Endodermal cell (in vitro differentiated cells): ENCODE measurements around the gene FBRSL1. TPM values are rescaled to one million over a fixed set of nuclear protein-coding genes. Genes with fewer than 3 reads are reported as not detected.
A peak's percentile ranks its signal among the peaks of the same experiment; 100 is the strongest.

Experiments
- DNase-seq: peaks from one replicate; pipeline ENCODE4 v3.0.0-alpha.2; 2017
- H3K27ac ChIP-seq: 2 replicates; pipeline ENCODE4 v1.5.1; 2013; ENCODE audit warnings: mild to moderate bottlenecking, low read depth, low read length, moderate library complexity
- H3K27me3 ChIP-seq: 2 replicates; pipeline ENCODE4 v1.6.1; 2013; ENCODE audit warnings: mild to moderate bottlenecking, low read length, moderate library complexity; ENCODE audit not compliant: insufficient read depth, control insufficient read depth, poor library complexity, severe bottlenecking
- H3K36me3 ChIP-seq: 2 replicates; pipeline ENCODE4 v1.7.0; 2013; ENCODE audit warnings: mild to moderate bottlenecking, low read length, moderate library complexity; ENCODE audit not compliant: control insufficient read depth, insufficient read depth
- H3K4me1 ChIP-seq: one replicate; pipeline ENCODE4 v1.7.0; 2013; ENCODE audit warnings: low read length; ENCODE audit not compliant: control insufficient read depth, insufficient read depth
- H3K4me3 ChIP-seq: 2 replicates; pipeline ENCODE4 v1.5.1; 2013; ENCODE audit warnings: mild to moderate bottlenecking, low read length, moderate library complexity
- H3K9ac ChIP-seq: 2 replicates; pipeline ENCODE4 v1.6.1; 2013; ENCODE audit warnings: mild to moderate bottlenecking, low read length, moderate library complexity; ENCODE audit not compliant: poor library complexity, severe bottlenecking; ENCODE audit errors: extremely low read depth
- H3K9me3 ChIP-seq: 2 replicates; pipeline ENCODE4 v1.6.1; 2013; ENCODE audit warnings: mild to moderate bottlenecking, low read length, moderate library complexity; ENCODE audit not compliant: control insufficient read depth
- H3K27ac Mint-ChIP-seq: 2 replicates; pipeline ENCODE4 v1.8.0; 2020; ENCODE audit warnings: mixed read lengths
- H3K27me3 Mint-ChIP-seq: 2 replicates; pipeline ENCODE4 v1.8.0; 2021; ENCODE audit warnings: mild to moderate bottlenecking, mixed read lengths; ENCODE audit not compliant: insufficient read depth
- H3K36me3 Mint-ChIP-seq: 2 replicates; pipeline ENCODE4 v1.8.0; 2020; ENCODE audit warnings: low read depth, mixed read lengths
- H3K4me1 Mint-ChIP-seq: 2 replicates; pipeline ENCODE4 v1.8.0; 2020; ENCODE audit warnings: mixed read lengths
- H3K4me3 Mint-ChIP-seq: 2 replicates; pipeline ENCODE4 v1.8.0; 2020; ENCODE audit warnings: mild to moderate bottlenecking, moderate library complexity, mixed read lengths
- H3K9me3 Mint-ChIP-seq: 2 replicates; pipeline ENCODE4 v1.8.0; 2020; ENCODE audit warnings: mild to moderate bottlenecking, mixed read lengths
- CTCF ChIP-seq: fragments of 200-600 bp; sonication (generic); conservative IDR thresholded peaks from 2 replicates; pipeline ENCODE4 v1.5.0; 2021; ENCODE audit warnings: antibody characterized with exemption, mild to moderate bottlenecking
- WGBS, 2 experiments: methylation state at CpG; one replicate each; pipeline versions ENCODE4 v1.1.5 to v1.1.7; 2013; ENCODE audit warnings: missing lambda C conversion rate in 2 of 2, mixed read lengths in 1 of 2; ENCODE audit not compliant: insufficient coverage in 1 of 2, insufficient read length in 1 of 2; 5-methylcytosine and 5-hydroxymethylcytosine counted together
- total RNA-seq, 2 donors: library from RNA; stranded (reverse); fragmentation: NEBNext Ultra II Directional in 1 of 2; extraction: Animal tissue kit (Norgen Biotek cat#: 25700) in 1 of 2; gene quantifications; 2 replicates in 1 of 2; 3 replicates in 1 of 2; pipeline ENCODE4 v1.2.1, GENCODE V29; 2021

Gene FBRSL1
- total RNA-seq, 2 donors from 2014 or later: 74.9 to 92.3 TPM

DNA sequence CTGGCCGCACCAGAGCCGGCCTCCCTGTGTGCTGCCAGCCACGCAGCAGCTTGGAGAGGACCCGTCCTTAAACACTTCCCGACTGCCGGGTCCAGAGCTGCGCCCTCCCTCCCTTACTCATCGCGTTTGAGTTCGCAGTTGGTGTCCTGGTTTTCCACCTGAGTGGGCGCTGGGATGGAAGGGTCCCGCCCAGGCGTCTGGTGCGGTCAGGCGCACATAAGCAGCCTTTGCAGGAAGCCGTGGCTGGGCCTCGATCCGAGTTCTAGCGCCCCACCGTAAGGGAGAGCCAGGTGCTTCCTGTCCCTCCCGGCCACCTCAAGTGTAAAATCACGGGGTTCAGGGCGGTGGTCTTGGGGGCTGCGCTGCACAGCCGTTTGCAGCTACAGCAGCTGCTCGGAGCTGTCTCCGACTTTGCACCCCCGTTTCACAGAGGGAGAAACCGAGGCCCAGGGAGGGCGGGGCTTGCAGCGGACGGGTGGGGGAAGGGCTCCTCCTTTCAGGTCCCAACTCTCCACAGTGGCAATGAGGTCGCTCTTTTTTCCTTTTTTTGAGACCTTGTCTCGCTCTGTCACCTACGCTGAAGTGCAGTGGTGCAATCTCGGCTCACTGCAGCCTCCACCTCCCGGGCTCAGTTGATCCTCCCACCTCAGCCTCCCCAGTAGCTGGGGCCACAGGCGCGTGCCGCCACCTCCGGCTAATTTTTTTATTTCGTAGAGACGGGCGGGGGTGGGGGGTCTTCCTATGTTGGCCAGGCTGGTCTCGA lies 69.1 kb downstream of the FBRSL1 start:
- Histone ChIP-seq H3K9me3 (no peaks in the 10 kb centered on the region), H3K4me1 (no peaks in the 10 kb centered on the region), H3K4me3 (peak overlapping the region; percentile 65), H3K9ac (no peak overlapping the region), H3K36me3 (no peaks in the 10 kb centered on the region), H3K27me3 (peaks cover 6% of the 10 kb centered on the region), H3K27ac (no peak overlapping the region)
- no peak for DNase-seq
- 86 to 89% methylated on average over 38 to 45 of the region's 45 CpGs for WGBS, 2 experiments
- Mint-ChIP-seq H3K27ac (no peak overlapping the region), H3K9me3 (no peaks in the 10 kb centered on the region), H3K4me3 (peak overlapping the region; percentile 74), H3K4me1 (no peaks in the 10 kb centered on the region), H3K36me3 (peaks cover 6% of the 10 kb centered on the region), H3K27me3 (peaks cover 35% of the 10 kb centered on the region)
- no peak for TF ChIP-seq CTCF

GRCh38 chr12:132559652-132560363 lies 69.9 kb downstream of the FBRSL1 start:
- Histone ChIP-seq H3K9ac (peak overlapping the region; percentile 82), H3K4me3 (peak overlapping the region; percentile 86), H3K4me1 (no peaks in the 10 kb centered on the region), H3K27me3 (peaks cover 6% of the 10 kb centered on the region), H3K36me3 (no peaks in the 10 kb centered on the region), H3K27ac (peak overlapping the region; percentile 77), H3K9me3 (no peaks in the 10 kb centered on the region)
- 1 to 17% methylated on average over 11 to 98 of the region's 98 CpGs for WGBS, 2 experiments
- TF ChIP-seq CTCF: peak; percentile 29
- Mint-ChIP-seq H3K36me3 (peaks cover 7% of the 10 kb centered on the region), H3K27ac (no peak overlapping the region), H3K27me3 (peaks cover 29% of the 10 kb centered on the region), H3K4me1 (no peaks in the 10 kb centered on the region), H3K9me3 (no peaks in the 10 kb centered on the region), H3K4me3 (peak overlapping the region; percentile 74)
- DNase-seq: peak; percentile 89

- WGBS, 2 experiments: 0% methylated on average over 20 to 36 of the region's 36 CpGs
- no peaks in the 10 kb centered on the region for H3K9me3 ChIP-seq
- no peaks in the 10 kb centered on the region for H3K9me3 Mint-ChIP-seq
- H3K4me1 ChIP-seq: no peaks in the 10 kb centered on the region
- peaks cover 6% of the 10 kb centered on the region for H3K27me3 ChIP-seq
- peak overlapping the region; percentile 74 for H3K4me3 Mint-ChIP-seq
- H3K27ac ChIP-seq: peak overlapping the region; percentile 77
- no peaks in the 10 kb centered on the region for H3K4me1 Mint-ChIP-seq
- H3K4me3 ChIP-seq: peak overlapping the region; percentile 86
- H3K36me3 ChIP-seq: peaks cover 2% of the 10 kb centered on the region
- TF ChIP-seq CTCF: no peak
- peaks cover 26% of the 10 kb centered on the region for H3K27me3 Mint-ChIP-seq
- peak overlapping the region; percentile 82 for H3K9ac ChIP-seq
- no peak overlapping the region for H3K27ac Mint-ChIP-seq
- H3K36me3 Mint-ChIP-seq: peaks cover 11% of the 10 kb centered on the region
- DNase-seq: peak; percentile 85
Measured at GRCh38 chr12:132560364-132560613, 70.3 kb downstream of the FBRSL1 start.
